GM23248 (cell line): ENCODE data around the gene GJA4. TPM values are rescaled to one million over a fixed set of nuclear protein-coding genes. Genes with fewer than 3 reads are reported as not detected.
"Not testable (repeated sequence)": the region's sequence is repeated elsewhere in the genome, so short reads cannot be mapped to it uniquely, and the experiment has no call there.

Experiments used
- DNase-seq: peaks from one replicate; pipeline ENCODE4 v3.0.0-alpha.2; 2015
- H2AFZ ChIP-seq: fragments of 200-600 bp; sonication (generic); 2 replicates; pipeline ENCODE4 v1.6.1; 2016; ENCODE audit warnings: antibody characterized with exemption
- H3F3A ChIP-seq: fragments of 200-600 bp; sonication (generic); 2 replicates; pipeline ENCODE4 v1.6.1; 2016; ENCODE audit warnings: mild to moderate bottlenecking, antibody characterized with exemption, mixed run types; ENCODE audit not compliant: insufficient read depth
- H3K27ac ChIP-seq: fragments of 200-600 bp; sonication (generic); 2 replicates; pipeline ENCODE4 v1.5.1; 2016; ENCODE audit warnings: mild to moderate bottlenecking
- H3K27me3 ChIP-seq: fragments of 200-600 bp; sonication (generic); replicated peaks from 2 replicates; pipeline ENCODE4 v1.6.1; 2016; ENCODE audit warnings: mild to moderate bottlenecking; ENCODE audit not compliant: insufficient read depth
- H3K36me3 ChIP-seq: fragments of 200-600 bp; sonication (generic); 2 replicates; pipeline ENCODE4 v1.6.1; 2016; ENCODE audit warnings: low read depth, mild to moderate bottlenecking
- H3K4me1 ChIP-seq: fragments of 200-600 bp; sonication (generic); 2 replicates; pipeline ENCODE4 v1.6.1; 2016; ENCODE audit warnings: mild to moderate bottlenecking; ENCODE audit not compliant: insufficient read depth
- H3K4me2 ChIP-seq: fragments of 200-600 bp; sonication (generic); one replicate; pipeline ENCODE4 v1.6.1; 2016; ENCODE audit warnings: mild to moderate bottlenecking; ENCODE audit not compliant: unreplicated experiment
- H3K4me3 ChIP-seq: fragments of 200-600 bp; sonication (generic); 2 replicates; pipeline ENCODE4 v1.5.1; 2016; ENCODE audit warnings: mild to moderate bottlenecking
- H3K79me2 ChIP-seq: fragments of 200-600 bp; sonication (generic); 2 replicates; pipeline ENCODE4 v1.6.1; 2016; ENCODE audit warnings: mild to moderate bottlenecking; ENCODE audit not compliant: insufficient read depth
- H3K9ac ChIP-seq: fragments of 200-600 bp; sonication (generic); 2 replicates; pipeline ENCODE4 v1.6.1; 2016; ENCODE audit warnings: mild to moderate bottlenecking
- H3K9me2 ChIP-seq: fragments of 200-600 bp; sonication (generic); 2 replicates; pipeline ENCODE4 v1.6.1; 2016; ENCODE audit warnings: mixed run types, mild to moderate bottlenecking, moderate library complexity; ENCODE audit not compliant: insufficient read depth
- H3K9me3 ChIP-seq: fragments of 200-600 bp; sonication (generic); one replicate; pipeline ENCODE4 v1.6.1; 2017; ENCODE audit warnings: low read depth
- H4K20me1 ChIP-seq: fragments of 200-600 bp; sonication (generic); 2 replicates; pipeline ENCODE4 v1.6.0; 2016; ENCODE audit not compliant: insufficient read depth
- EZH2 ChIP-seq: fragments of 200-600 bp; sonication (generic); IDR thresholded peaks from 2 replicates; pipeline ENCODE4 v1.6.1; 2018; ENCODE audit warnings: antibody characterized with exemption, mild to moderate bottlenecking; ENCODE audit not compliant: insufficient read depth, poor library complexity, severe bottlenecking
- EZH2phosphoT487 ChIP-seq: fragments of 200-600 bp; sonication (generic); IDR thresholded peaks from 2 replicates; pipeline ENCODE4 v1.6.1; 2018; ENCODE audit warnings: antibody characterized with exemption, moderate library complexity, mild to moderate bottlenecking, low read depth; ENCODE audit not compliant: insufficient read depth
- WGBS, 2 experiments: methylation state at CpG; one replicate each; pipeline ENCODE4 v1.1.6; 2015 to 2017; ENCODE audit warnings: low lambda C conversion rate in 2 of 2, low coverage in 1 of 2; ENCODE audit errors: missing lambda C conversion rate in 2 of 2; 5-methylcytosine and 5-hydroxymethylcytosine counted together
- in situ Hi-C: fragments of 300-500 bp; cut with MboI; formaldehyde crosslinking; loops from 2 replicates; pipeline ENCODE4 v1.15.0; 2020
- polyA plus RNA-seq: library from polyadenylated mRNA; unstranded; fragments of >200 nt; fragmentation: Nextera tagmentation; extraction: Ambion mirVana; gene quantifications from 2 replicates; pipeline ENCODE4 v1.2.1, GENCODE V29; 2016
- total RNA-seq: library from RNA; depleted of rRNA; stranded (reverse); fragments of >200 nt; shearing (Covaris generic); gene quantifications from 2 replicates; pipeline ENCODE4 v1.2.3, GENCODE V29; 2014

Gene GJA4
- total and polyA plus RNA-seq, 2 experiments from 2014 or later, result not detected

DNA sequence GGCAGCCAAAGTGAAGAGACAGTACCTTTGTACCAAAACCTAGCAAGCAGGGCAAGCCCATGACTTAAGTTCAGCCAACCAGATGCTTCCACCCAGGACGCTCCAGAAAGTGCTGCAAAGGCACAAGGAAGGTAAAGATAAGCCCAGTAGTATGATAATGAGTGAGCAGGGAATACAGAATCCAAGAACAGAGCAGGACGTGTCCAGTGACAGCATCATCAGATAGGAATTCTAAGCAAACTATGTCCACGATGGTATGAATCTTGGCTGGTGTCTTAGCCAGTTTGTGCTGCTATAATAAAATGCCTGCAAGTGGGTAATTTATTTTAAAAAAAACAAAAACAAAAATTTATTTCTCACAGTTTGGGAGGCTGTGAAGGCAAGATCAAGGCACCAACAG is 13.6 kb downstream of the GJA4 start:
- Histone ChIP-seq H3K27ac (no peak overlapping the region), H3K9ac (no peak overlapping the region), H3K9me3 (no peaks in the 10 kb centered on the region), H4K20me1 (no peaks in the 10 kb centered on the region; the same call in 1 of the 2 replicates), H3K36me3 (no peaks in the 10 kb centered on the region), H3K4me3 (no peak overlapping the region), H2AFZ (no peak overlapping the region), H3K4me1 (peaks cover 8% of the 10 kb centered on the region), H3K4me2 (peak overlapping the region; percentile 11), H3K27me3 (no peaks in the 10 kb centered on the region), H3F3A (no peaks in the 10 kb centered on the region), H3K9me2 (no peaks in the 10 kb centered on the region), H3K79me2 (no peaks in the 10 kb centered on the region)
- TF ChIP-seq EZH2, result no peak
- no peak for TF ChIP-seq EZH2phosphoT487
- in situ Hi-C loops, result no loop called here
- peak; percentile 59 for DNase-seq
- 17 to 25% methylated on average over 3 of the region's 3 CpGs for WGBS, 2 experiments

DNA sequence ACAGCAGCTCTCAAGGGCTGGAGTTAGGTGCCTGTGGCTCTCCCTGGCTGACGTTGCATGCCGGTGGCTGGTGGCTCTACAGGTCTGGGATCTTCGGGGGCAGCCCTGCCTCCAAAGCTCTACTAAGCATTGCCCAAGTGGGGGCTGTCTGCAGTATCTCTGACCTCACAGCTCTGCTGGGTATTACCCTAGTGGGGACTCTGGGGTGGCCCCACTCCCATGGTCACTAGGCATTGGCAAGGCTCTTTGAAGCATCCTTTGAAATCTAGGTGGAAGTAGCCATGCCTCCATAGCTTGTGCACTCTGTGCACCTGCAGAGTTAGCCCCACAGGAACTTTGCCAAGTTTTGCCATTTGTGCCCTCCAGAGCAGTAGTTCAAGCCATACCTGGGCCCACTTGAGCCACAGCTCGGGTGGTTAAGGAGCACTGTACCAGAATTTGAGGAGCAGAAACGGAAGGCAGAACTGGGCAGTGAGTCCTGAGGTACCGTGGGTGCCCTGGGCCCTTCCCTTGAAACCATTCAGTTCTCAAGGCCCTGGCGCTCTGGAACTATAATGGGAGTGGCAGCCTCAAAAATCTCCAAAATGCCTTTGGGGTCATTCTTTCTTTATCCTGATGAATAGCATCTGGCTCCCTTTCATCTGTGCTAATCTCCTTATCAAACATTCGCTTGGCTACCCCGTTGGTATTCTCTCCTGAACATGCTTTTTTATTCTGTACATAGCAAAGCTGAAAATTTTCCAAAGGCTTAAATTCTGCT is 15.4 kb downstream of the GJA4 start:
- Histone ChIP-seq H3K9me3 (no peaks in the 10 kb centered on the region), H3K4me1 (peaks cover 8% of the 10 kb centered on the region), H3K4me2 (no peak overlapping the region), H4K20me1 (no peaks in the 10 kb centered on the region; the same call in 1 of the 2 replicates), H3K9ac (no peak overlapping the region), H3K79me2 (no peaks in the 10 kb centered on the region), H2AFZ (no peak overlapping the region), H3K27me3 (no peaks in the 10 kb centered on the region), H3K4me3 (no peak overlapping the region), H3K36me3 (no peaks in the 10 kb centered on the region), H3K27ac (no peak overlapping the region), H3K9me2 (no peaks in the 10 kb centered on the region), H3F3A (no peaks in the 10 kb centered on the region)
- TF ChIP-seq EZH2phosphoT487, result no peak
- no peak for TF ChIP-seq EZH2
- in situ Hi-C loops, result no loop called here
- WGBS, 2 experiments, result 88 to 89% methylated on average over 8 to 9 of the region's 9 CpGs
- DNase-seq, result no peak

- H3K79me2 ChIP-seq, H3K9me3 ChIP-seq, H4K20me1 ChIP-seq, in situ Hi-C loops, H3K27ac ChIP-seq, H3K9me2 ChIP-seq, H3K4me3 ChIP-seq, H3K36me3 ChIP-seq, DNase-seq, H3F3A ChIP-seq, H2AFZ ChIP-seq, H3K4me2 ChIP-seq, H3K9ac ChIP-seq, H3K27me3 ChIP-seq, H3K4me1 ChIP-seq: not testable (repeated sequence)
- WGBS, 2 experiments, result 90 to 92% methylated on average over 3 of the region's 3 CpGs
These were observed 18.0 kb downstream of the GJA4 start for GRCh38 chr1:34810781-34811180.

GRCh38 chr1:34816332-34816731 is 23.5 kb downstream of the GJA4 start:
- no peaks in the 10 kb centered on the region for H3K36me3 ChIP-seq
- H3F3A ChIP-seq, result no peaks in the 10 kb centered on the region
- H3K27me3 ChIP-seq, result no peaks in the 10 kb centered on the region
- H3K4me1 ChIP-seq, result no peaks in the 10 kb centered on the region
- TF ChIP-seq EZH2, result no peak
- TF ChIP-seq EZH2phosphoT487, result no peak
- in situ Hi-C loops, result no loop called here
- H2AFZ ChIP-seq, result no peak overlapping the region
- no peak for DNase-seq
- no peak overlapping the region for H3K27ac ChIP-seq
- no peak overlapping the region for H3K4me2 ChIP-seq
- H3K79me2 ChIP-seq, result no peaks in the 10 kb centered on the region
- no peaks in the 10 kb centered on the region for H3K9me3 ChIP-seq
- no peaks in the 10 kb centered on the region for H3K9me2 ChIP-seq
- no peak overlapping the region for H3K9ac ChIP-seq
- H4K20me1 ChIP-seq, result no peaks in the 10 kb centered on the region
- no peak overlapping the region for H3K4me3 ChIP-seq

- Histone ChIP-seq H3K4me3 (no peak overlapping the region), H2AFZ (no peak overlapping the region), H3K4me2 (no peak overlapping the region), H3K27ac (no peak overlapping the region), H3F3A (no peaks in the 10 kb centered on the region), H3K9me3 (no peaks in the 10 kb centered on the region), H3K9me2 (no peaks in the 10 kb centered on the region), H3K4me1 (no peaks in the 10 kb centered on the region), H4K20me1 (no peaks in the 10 kb centered on the region), H3K27me3 (no peaks in the 10 kb centered on the region), H3K79me2 (no peaks in the 10 kb centered on the region), H3K36me3 (no peaks in the 10 kb centered on the region), H3K9ac (no peak overlapping the region)
- no peak for TF ChIP-seq EZH2phosphoT487
- TF ChIP-seq EZH2, result no peak
- 56 to 57% methylated on average over 3 of the region's 3 CpGs for WGBS, 2 experiments
- in situ Hi-C loops, result no loop called here
- DNase-seq, result no peak
These were observed 24.0 kb downstream of the GJA4 start for GRCh38 chr1:34816778-34817177.

GRCh38 chr1:34818862-34819261 is 26.1 kb downstream of the GJA4 start:
- WGBS, 2 experiments, result 81 to 86% methylated on average over 2 of the region's 2 CpGs
- H3K4me1 ChIP-seq, H3K9me2 ChIP-seq, H3K9me3 ChIP-seq, H3K36me3 ChIP-seq, H3K4me3 ChIP-seq, in situ Hi-C loops, H3K27ac ChIP-seq, H3F3A ChIP-seq, H3K9ac ChIP-seq, H3K79me2 ChIP-seq, H3K27me3 ChIP-seq, H4K20me1 ChIP-seq, H3K4me2 ChIP-seq, H2AFZ ChIP-seq, DNase-seq: not testable (repeated sequence)
